ENCODE data around the gene KLF16. TPM values are rescaled to one million over a fixed set of nuclear protein-coding genes. Genes with fewer than 3 reads are reported as not detected.

The KLF16 gene
- total and polyA plus RNA-seq, 9 of the 15 experiments (the other 6 are each of a cell fraction or from before 2014, with no cell fraction given), result 0.04 to 60.4 (median 6.8) TPM

GRCh38 chr19:1873524-1874473 lies 10.4 kb upstream of the KLF16 start (continued):
- TF ChIP-seq DMBX1 (CRISPR knock-in tag; IDR thresholded peaks at IDR 0.05; ENCODE audit: borderline replicate concordance) (peak; percentile 49; the same call in 1 of the 2 replicates), ARID1B (IDR thresholded peaks at IDR 0.05) (peak; percentile 28; the same call in 1 of the 2 replicates), E2F6 (IDR thresholded peaks at IDR 0.05; ENCODE audit: borderline replicate concordance in 1 of 2, extremely low read depth in 1 of 2, insufficient read depth in 1 of 2, insufficient read length in 1 of 2, low read depth in 1 of 2, low read length in 1 of 2, poor library complexity in 1 of 2, severe bottlenecking in 1 of 2) (peak in 1 of 2 experiments; percentile 20), SP2 (IDR thresholded peaks at IDR 0.05; ENCODE audit: extremely low read depth, low read depth, low read length, poor library complexity, severe bottlenecking) (no peak), RBFOX2 (IDR thresholded peaks at IDR 0.05; ENCODE audit: low read depth, low read length) (peak; percentile 42), ATF7 (IDR thresholded peaks at IDR 0.05) (peak; percentile 95), ZNF134 (CRISPR knock-in tag; conservative IDR thresholded peaks at IDR 0.05) (no peak), FOXK2 (conservative IDR thresholded peaks at IDR 0.05 in 1 of 2, IDR thresholded peaks at IDR 0.05 in 1 of 2; ENCODE audit: low read depth in 2 of 2) (peak in 1 of 2 experiments; percentile 89; a peak in 2 of 4 replicates), MXI1 (IDR thresholded peaks at IDR 0.05; ENCODE audit: low read depth, low read length) (peak; percentile 31; the same call in 1 of the 2 replicates), TOE1 (IDR thresholded peaks at IDR 0.05; ENCODE audit: borderline replicate concordance) (0 out of 2 replicates have a peak, but pooled peaks have one; percentile 42), TOE1 (CRISPR knock-in tag; IDR thresholded peaks at IDR 0.05; ENCODE audit: borderline replicate concordance, low read depth) (no peak), CBX1 (IDR thresholded peaks at IDR 0.05; ENCODE audit: low read depth) (0 out of 2 replicates have a peak, but pooled peaks have one; percentile 28), SRF (CRISPR knock-in tag; IDR thresholded peaks at IDR 0.05) (no peak), BCL6 (CRISPR knock-in tag; IDR thresholded peaks at IDR 0.05) (no peak), GATAD2B (IDR thresholded peaks at IDR 0.05; ENCODE audit: borderline replicate concordance) (no peak; the same call in 1 of the 2 replicates), RBM14 (IDR thresholded peaks at IDR 0.05; ENCODE audit: borderline replicate concordance, insufficient read depth, low read depth, low read length) (0 out of 2 replicates have a peak, but pooled peaks have one; percentile 6), ZBTB17 (CRISPR knock-in tag; IDR thresholded peaks at IDR 0.05) (0 out of 2 replicates have a peak, but pooled peaks have one; percentile 11), ZNF449 (CRISPR knock-in tag; IDR thresholded peaks at IDR 0.05) (no peak), HNRNPLL (IDR thresholded peaks at IDR 0.05; ENCODE audit: low read depth, low read length, poor library complexity, severe bottlenecking) (peak; percentile 36), LCOR (CRISPR knock-in tag; IDR thresholded peaks at IDR 0.05) (0 out of 2 replicates have a peak, but pooled peaks have one; percentile 56), BRD4 (IDR thresholded peaks at IDR 0.05) (no peak), MNT (conservative IDR thresholded peaks at IDR 0.05) (peak in 1 of 2 experiments; percentile 39; a peak in 1 of 4 replicates)
